HEK293T (cell line): ENCODE data around the gene ZNF442.

ENCODE experiments used
- ARNT ChIP-seq: fragments of 450-650 bp; IDR thresholded peaks from 2 replicates; pipeline ENCODE4 v1.6.1; 2017; ENCODE audit warnings: mild to moderate bottlenecking
- BHLHE40 ChIP-seq: fragments of 450-650 bp; IDR thresholded peaks from 2 replicates; pipeline ENCODE4 v1.6.1; 2016; ENCODE audit warnings: mild to moderate bottlenecking, moderate library complexity, borderline replicate concordance
- ELF4 ChIP-seq: fragments of 450-650 bp; IDR thresholded peaks from 2 replicates; pipeline ENCODE4 v1.6.1; 2017; ENCODE audit warnings: antibody characterized with exemption
- FOXM1 ChIP-seq: fragments of 450-650 bp; IDR thresholded peaks from 2 replicates; pipeline ENCODE4 v1.6.1; 2017; ENCODE audit warnings: mild to moderate bottlenecking, borderline replicate concordance
- HDGF ChIP-seq: fragments of 450-650 bp; IDR thresholded peaks from 2 replicates; pipeline ENCODE4 v1.6.1; 2017; ENCODE audit warnings: antibody characterized with exemption, borderline replicate concordance
- SP1 ChIP-seq: fragments of 450-650 bp; IDR thresholded peaks from 2 replicates; pipeline ENCODE4 v1.6.1; 2017
- ZNF384 ChIP-seq: fragments of 450-650 bp; IDR thresholded peaks from 2 replicates; pipeline ENCODE4 v1.6.1; 2016

DNA sequence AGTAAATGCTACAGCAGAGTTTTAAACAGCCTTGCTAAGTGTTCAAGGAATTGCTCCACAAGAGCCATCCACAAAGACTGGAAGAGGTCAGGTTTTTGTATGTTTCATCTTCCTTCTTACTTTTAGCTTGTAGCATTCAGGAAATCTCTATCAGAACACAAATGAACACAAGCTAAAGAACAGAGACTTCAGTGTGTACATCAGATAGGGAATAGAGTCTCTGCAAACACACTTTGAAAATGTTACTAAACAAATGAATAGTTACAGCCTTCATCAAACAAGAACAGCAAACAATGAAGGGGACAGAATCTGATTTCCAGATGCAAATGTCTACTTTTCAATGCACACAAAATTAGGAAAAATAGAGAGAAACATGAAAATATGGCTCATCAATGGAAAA is 39.8 kb downstream of the ZNF442 start:
- TF ChIP-seq ELF4 = no peak
- TF ChIP-seq BHLHE40 = no peak
- TF ChIP-seq ARNT = no peak
- no peak for TF ChIP-seq HDGF
- no peak for TF ChIP-seq SP1
- TF ChIP-seq FOXM1 = no peak
- no peak for TF ChIP-seq ZNF384
